Upper lobe of right lung (tissue), 1 donor: ENCODE measurements around the gene CMTM7. TPM values are rescaled to one million over a fixed set of nuclear protein-coding genes. Genes with fewer than 3 reads are reported as not detected.
A peak's percentile ranks its signal among the peaks of the same experiment; 100 is the strongest.

Experiments used
- ATAC-seq: fragments of 200-7000 bp; cut with Tn5 transposase; one replicate; pipeline ENCODE4 v1.9.1; 2020; ENCODE audit warnings: mild to moderate bottlenecking, moderate library complexity
- DNase-seq: peaks from one replicate; pipeline ENCODE4 v3.0.0-alpha.2; 2020
- H3K27ac ChIP-seq: fragments of 200-600 bp; one replicate; pipeline ENCODE4 v1.8.0; 2022
- H3K27me3 ChIP-seq: fragments of 200-600 bp; one replicate; pipeline ENCODE4 v1.8.0; 2022; ENCODE audit warnings: mild to moderate bottlenecking
- H3K36me3 ChIP-seq: fragments of 200-600 bp; one replicate; pipeline ENCODE4 v1.8.0; 2022
- H3K4me1 ChIP-seq: fragments of 200-600 bp; one replicate; pipeline ENCODE4 v1.8.0; 2022
- H3K4me3 ChIP-seq: fragments of 200-600 bp; one replicate; pipeline ENCODE4 v1.8.0; 2022; ENCODE audit warnings: mild to moderate bottlenecking
- H3K9me3 ChIP-seq: fragments of 200-600 bp; one replicate; pipeline ENCODE4 v1.8.0; 2022
- intact Hi-C: fragments of 100-400 bp; cut with DNase I; formaldehyde crosslinking; loops from one replicate; pipeline ENCODE4 v1.11.0; 2022
- total RNA-seq: library from RNA; stranded (reverse); fragmentation: NEBNext Ultra II Directional; extraction: Animal tissue kit (Norgen Biotek cat#: 25700); gene quantifications from one replicate; pipeline ENCODE4 v1.2.1, GENCODE V29; 2021
- TF ChIP-seq, protein P1 (sequence below): fragments of 200-600 bp; IDR thresholded peaks from one replicate; pipeline ENCODE4 v1.8.0; 2022; ENCODE audit warnings: antibody characterized with exemption
- donor health status: DM: no; HTN: yes; CAD: no; lungs with severe emphysema.

CMTM7 gene
- total RNA-seq, 1 donor from 2014 or later = 53.2 TPM

DNA sequence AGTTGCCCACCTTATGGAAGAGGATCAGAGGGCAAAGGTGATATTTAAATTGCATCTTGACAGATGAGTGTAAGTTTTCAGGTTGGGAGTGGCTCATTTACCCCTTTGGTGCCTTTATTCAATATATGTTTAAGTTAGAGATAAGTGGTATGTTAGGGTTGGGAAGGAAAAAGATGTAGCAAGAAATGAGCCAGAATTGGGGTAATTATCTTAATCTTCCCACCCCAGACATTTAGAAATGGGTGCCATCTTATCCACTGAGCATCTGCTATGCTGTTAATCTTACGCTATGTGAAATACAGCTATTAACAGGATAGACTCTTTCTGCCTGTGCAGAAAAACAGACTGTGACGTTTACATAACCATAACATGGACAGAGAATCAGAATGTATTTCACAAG, 6.3 kb downstream of the CMTM7 start:
- no peaks in the 10 kb centered on the region for H3K27me3 ChIP-seq
- peaks cover 60% of the 10 kb centered on the region for H3K4me1 ChIP-seq
- intact Hi-C loops = no loop called here
- TF ChIP-seq, protein P1, sequence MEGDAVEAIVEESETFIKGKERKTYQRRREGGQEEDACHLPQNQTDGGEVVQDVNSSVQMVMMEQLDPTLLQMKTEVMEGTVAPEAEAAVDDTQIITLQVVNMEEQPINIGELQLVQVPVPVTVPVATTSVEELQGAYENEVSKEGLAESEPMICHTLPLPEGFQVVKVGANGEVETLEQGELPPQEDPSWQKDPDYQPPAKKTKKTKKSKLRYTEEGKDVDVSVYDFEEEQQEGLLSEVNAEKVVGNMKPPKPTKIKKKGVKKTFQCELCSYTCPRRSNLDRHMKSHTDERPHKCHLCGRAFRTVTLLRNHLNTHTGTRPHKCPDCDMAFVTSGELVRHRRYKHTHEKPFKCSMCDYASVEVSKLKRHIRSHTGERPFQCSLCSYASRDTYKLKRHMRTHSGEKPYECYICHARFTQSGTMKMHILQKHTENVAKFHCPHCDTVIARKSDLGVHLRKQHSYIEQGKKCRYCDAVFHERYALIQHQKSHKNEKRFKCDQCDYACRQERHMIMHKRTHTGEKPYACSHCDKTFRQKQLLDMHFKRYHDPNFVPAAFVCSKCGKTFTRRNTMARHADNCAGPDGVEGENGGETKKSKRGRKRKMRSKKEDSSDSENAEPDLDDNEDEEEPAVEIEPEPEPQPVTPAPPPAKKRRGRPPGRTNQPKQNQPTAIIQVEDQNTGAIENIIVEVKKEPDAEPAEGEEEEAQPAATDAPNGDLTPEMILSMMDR = no peak
- no peak overlapping the region for H3K27ac ChIP-seq
- H3K36me3 ChIP-seq = no peaks in the 10 kb centered on the region
- H3K4me3 ChIP-seq = no peak overlapping the region
- H3K9me3 ChIP-seq = no peaks in the 10 kb centered on the region
- ATAC-seq = no peak
- DNase-seq = no peak

DNA sequence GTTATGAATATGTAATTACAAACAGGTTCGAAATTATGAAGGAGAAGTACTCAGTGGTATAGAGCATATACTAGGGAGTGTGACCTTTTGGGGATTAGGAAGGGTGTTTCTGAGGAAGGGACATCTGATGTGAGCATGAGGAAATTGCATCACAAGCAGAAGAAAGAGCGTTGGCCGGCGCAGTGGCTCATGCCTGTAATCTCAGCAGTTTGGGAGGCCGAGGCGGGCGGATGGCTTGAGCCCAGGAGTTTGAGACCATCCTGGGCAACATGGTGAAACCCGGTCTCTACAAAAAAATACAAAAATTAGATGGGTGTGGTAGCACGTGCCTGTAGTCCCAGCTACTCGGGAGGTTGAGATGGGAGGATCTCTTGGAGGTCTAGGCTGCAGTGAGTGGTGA, 6.9 kb downstream of the CMTM7 start:
- peak; percentile 74 for DNase-seq
- Histone ChIP-seq H3K4me3 (no peak overlapping the region), H3K27ac (no peak overlapping the region), H3K9me3 (no peaks in the 10 kb centered on the region), H3K27me3 (no peaks in the 10 kb centered on the region), H3K36me3 (no peaks in the 10 kb centered on the region), H3K4me1 (peaks cover 60% of the 10 kb centered on the region)
- TF ChIP-seq, protein P1 = no peak
- peak; percentile 60 for ATAC-seq
- intact Hi-C loops = no loop called here

DNA sequence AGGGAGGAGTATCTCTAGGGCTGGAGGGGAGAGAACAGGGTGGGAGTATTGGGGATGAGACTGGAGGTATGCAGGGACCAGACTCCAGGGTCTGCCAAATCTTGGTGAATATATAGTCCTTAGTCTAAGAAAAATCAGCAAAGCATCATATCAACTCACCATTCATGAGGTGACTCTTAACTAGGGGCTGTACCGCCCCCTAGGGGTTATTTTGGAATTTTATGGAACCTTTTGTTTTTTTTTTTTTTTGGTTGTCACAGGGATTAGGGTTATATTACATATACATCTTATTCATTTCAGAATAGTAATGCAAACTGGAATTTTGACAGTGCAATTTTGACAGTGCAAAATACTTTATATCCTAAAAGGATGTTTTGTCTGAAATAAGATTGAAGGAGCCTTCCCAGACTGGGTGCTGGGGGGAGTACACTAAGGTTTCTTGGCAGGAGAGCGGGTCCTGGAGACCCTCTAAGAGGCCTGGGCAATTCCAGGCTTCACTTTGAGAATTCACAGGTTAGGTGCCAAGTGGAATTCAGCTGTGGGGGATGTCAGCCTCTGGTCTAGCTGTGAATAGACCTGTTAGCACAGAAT, 7.5 kb downstream of the CMTM7 start:
- H3K4me3 ChIP-seq = no peak overlapping the region
- no peaks in the 10 kb centered on the region for H3K27me3 ChIP-seq
- no peak overlapping the region for H3K27ac ChIP-seq
- ATAC-seq = peak; percentile 31
- no peak for DNase-seq
- H3K36me3 ChIP-seq = no peaks in the 10 kb centered on the region
- no peaks in the 10 kb centered on the region for H3K9me3 ChIP-seq
- intact Hi-C loops = no loop called here
- peaks cover 61% of the 10 kb centered on the region for H3K4me1 ChIP-seq
- TF ChIP-seq, protein P1 = peak; percentile 69

- ATAC-seq = no peak
- Histone ChIP-seq H3K4me1 (peaks cover 72% of the 10 kb centered on the region), H3K9me3 (no peaks in the 10 kb centered on the region), H3K27ac (peak overlapping the region; percentile 93), H3K27me3 (no peaks in the 10 kb centered on the region), H3K4me3 (peak overlapping the region; percentile 55), H3K36me3 (no peaks in the 10 kb centered on the region)
- TF ChIP-seq, protein P1 = no peak
- no peak for DNase-seq
- intact Hi-C loops = no loop called here
These were observed 9.5 kb downstream of the CMTM7 start for GRCh38 chr3:32401126-32401525.

DNA sequence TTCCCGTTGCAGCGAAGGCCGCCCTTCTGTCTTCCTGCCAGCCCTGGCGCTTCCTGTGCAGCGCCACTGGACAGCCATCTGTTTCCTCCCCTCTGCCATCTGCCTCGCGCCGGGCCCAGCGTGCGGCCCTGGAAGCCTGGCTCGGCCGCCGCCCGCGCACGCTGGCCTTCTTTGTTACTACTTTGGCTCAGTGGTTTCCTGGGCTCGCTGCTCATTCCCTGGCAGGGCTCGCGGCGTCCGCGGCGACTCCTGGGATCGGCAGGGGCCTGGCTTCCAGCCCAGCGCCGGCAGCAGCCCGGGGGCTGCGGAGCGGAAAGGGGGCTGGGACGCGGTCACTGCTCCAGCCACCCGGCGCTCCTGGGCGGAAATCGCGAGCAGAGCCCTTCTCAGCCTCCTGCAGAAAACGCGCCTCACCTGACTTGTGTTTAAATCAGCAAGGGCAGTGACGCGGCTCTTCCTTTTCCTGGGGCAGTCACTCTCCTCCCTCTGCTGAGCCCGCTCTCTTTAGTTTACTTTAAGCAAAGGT, 10.0 kb downstream of the CMTM7 start:
- H3K27me3 ChIP-seq = no peaks in the 10 kb centered on the region
- peak overlapping the region; percentile 93 for H3K27ac ChIP-seq
- DNase-seq = peak; percentile 87
- intact Hi-C loops = no loop called here
- H3K36me3 ChIP-seq = no peaks in the 10 kb centered on the region
- TF ChIP-seq, protein P1 = no peak
- no peaks in the 10 kb centered on the region for H3K9me3 ChIP-seq
- peak; percentile 84 for ATAC-seq
- H3K4me3 ChIP-seq = peak overlapping the region; percentile 55
- peaks cover 72% of the 10 kb centered on the region for H3K4me1 ChIP-seq
